PC-9 (cell line): Measurements from ENCODE around the gene HID1. TPM values are rescaled to one million over a fixed set of nuclear protein-coding genes. Genes with fewer than 3 reads are reported as not detected.

Experiments
- BruUV-seq: library from RNA; stranded (reverse); fragments of 400-500 nt; replicated peaks from 2 replicates; lab custom pipeline; 2021; lab: Mats Ljungman, UMichigan
- CTCF ChIA-PET: fragments of 300-600 bp; sonication (Branson Sonifier 250); formaldehyde crosslinking; loops from one replicate; lab custom pipeline; 2022; ENCODE audit warnings: antibody characterized with exemption; lab: Charles Lee
- POLR2A ChIA-PET: fragments of 300-600 bp; sonication (Branson Sonifier 250); formaldehyde crosslinking; loops from one replicate; lab custom pipeline; 2022; ENCODE audit warnings: antibody characterized with exemption; ENCODE audit not compliant: unreplicated experiment; lab: Charles Lee
- DNase-seq, 2 experiments: peaks; one replicate each; pipeline versions ENCODE4 v3.0.0 to v3.0.0-alpha.2; 2015 to 2022; ENCODE audit warnings: mixed read lengths in 1 of 2
- H2AFZ ChIP-seq: fragments of 200-600 bp; sonication (generic); 2 replicates; pipeline ENCODE4 v1.8.1; 2017; ENCODE audit warnings: antibody characterized with exemption
- H3F3A ChIP-seq: fragments of 200-600 bp; sonication (generic); 2 replicates; pipeline ENCODE4 v1.8.1; 2017; ENCODE audit warnings: antibody characterized with exemption, mild to moderate bottlenecking, low read depth; ENCODE audit not compliant: insufficient read depth
- H3K27ac ChIP-seq: fragments of 200-600 bp; sonication (generic); 2 replicates; pipeline ENCODE4 v1.6.1; 2016; ENCODE audit warnings: mixed run types
- H3K27me3 ChIP-seq: fragments of 200-600 bp; sonication (generic); 2 replicates; pipeline ENCODE4 v1.6.1; 2016; ENCODE audit warnings: low read depth, mixed run types; ENCODE audit not compliant: insufficient read depth
- H3K36me3 ChIP-seq: fragments of 200-600 bp; sonication (generic); 2 replicates; pipeline ENCODE4 v1.6.1; 2016; ENCODE audit warnings: low read depth, mixed run types
- H3K4me1 ChIP-seq: fragments of 200-600 bp; sonication (generic); replicated peaks from 2 replicates; pipeline ENCODE4 v1.6.1; 2016; ENCODE audit warnings: mixed run types; ENCODE audit not compliant: insufficient read depth
- H3K4me2 ChIP-seq: fragments of 200-600 bp; sonication (generic); 2 replicates; pipeline ENCODE4 v1.6.1; 2017; ENCODE audit warnings: mixed run types
- H3K4me3 ChIP-seq: fragments of 200-600 bp; sonication (generic); 2 replicates; pipeline ENCODE4 v1.6.1; 2016; ENCODE audit warnings: mixed run types
- H3K79me2 ChIP-seq: fragments of 200-600 bp; sonication (generic); 2 replicates; pipeline ENCODE4 v1.6.1; 2017; ENCODE audit warnings: low read depth, mixed run types
- H3K9me2 ChIP-seq: fragments of 200-600 bp; sonication (generic); 2 replicates; pipeline ENCODE4 v1.8.1; 2017; ENCODE audit warnings: mild to moderate bottlenecking; ENCODE audit not compliant: insufficient read depth
- H3K9me3 ChIP-seq: fragments of 200-600 bp; sonication (generic); 2 replicates; pipeline ENCODE4 v1.8.1; 2016; ENCODE audit warnings: low read depth; ENCODE audit not compliant: insufficient read depth
- H4K20me1 ChIP-seq: fragments of 200-600 bp; sonication (generic); 2 replicates; pipeline ENCODE4 v1.8.1; 2017; ENCODE audit not compliant: insufficient read depth
- EZH2 ChIP-seq: fragments of 200-600 bp; sonication (generic); IDR thresholded peaks from 2 replicates; pipeline ENCODE4 v1.8.0; 2017; ENCODE audit warnings: antibody characterized with exemption, low read depth
- intact Hi-C: fragments of 100-400 bp; cut with micrococcal nuclease; formaldehyde crosslinking; loops from one replicate; pipeline ENCODE4 v1.10.0; 2022; ENCODE audit not compliant: unreplicated experiment
- total RNA-seq: library from RNA; stranded (reverse); gene quantifications from 2 replicates; pipeline ENCODE4 v1.2.3, GENCODE V29; 2021
- TF ChIP-seq, protein P1 (sequence below): fragments of 200-600 bp; sonication (generic); conservative IDR thresholded peaks from 2 replicates; pipeline ENCODE4 v1.6.1; 2017; ENCODE audit warnings: mixed run types, antibody characterized with exemption, mild to moderate bottlenecking, moderate library complexity

Gene HID1
- total RNA-seq, 1 experiment from 2014 or later: 32.1 TPM

DNA sequence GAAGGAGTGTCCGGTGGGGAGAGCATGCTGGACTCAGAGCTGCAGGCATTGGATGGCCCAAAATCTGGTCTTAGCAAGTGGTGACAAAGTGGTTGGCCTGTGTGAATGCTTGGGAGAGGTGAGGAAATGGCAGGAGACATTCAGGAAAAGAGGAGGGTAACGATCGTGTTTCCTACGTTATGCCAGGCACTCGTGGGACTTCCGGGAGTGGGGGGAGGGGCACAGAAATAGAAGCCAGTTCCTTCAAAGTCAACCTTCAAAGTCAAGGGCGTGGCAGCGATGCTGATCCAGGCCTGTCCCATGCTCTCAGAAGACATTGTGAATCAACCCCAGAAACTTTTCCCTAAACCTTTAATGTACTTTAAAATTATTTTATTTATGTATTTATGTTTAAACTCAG, 33.0 kb downstream of the HID1 start:
- Histone ChIP-seq H3K9me2 (no peaks in the 10 kb centered on the region), H3K4me1 (peaks cover 14% of the 10 kb centered on the region), H3K27ac (no peak overlapping the region), H3K4me3 (no peak overlapping the region), H2AFZ (no peak overlapping the region), H3K79me2 (no peaks in the 10 kb centered on the region), H3K9me3 (no peaks in the 10 kb centered on the region), H3K27me3 (peaks cover 36% of the 10 kb centered on the region), H4K20me1 (no peaks in the 10 kb centered on the region), H3K36me3 (no peaks in the 10 kb centered on the region), H3K4me2 (no peak overlapping the region), H3F3A (peaks cover 13% of the 10 kb centered on the region; the same call in 1 of the 2 replicates)
- intact Hi-C loops: no loop called here
- TF ChIP-seq, protein P1, sequence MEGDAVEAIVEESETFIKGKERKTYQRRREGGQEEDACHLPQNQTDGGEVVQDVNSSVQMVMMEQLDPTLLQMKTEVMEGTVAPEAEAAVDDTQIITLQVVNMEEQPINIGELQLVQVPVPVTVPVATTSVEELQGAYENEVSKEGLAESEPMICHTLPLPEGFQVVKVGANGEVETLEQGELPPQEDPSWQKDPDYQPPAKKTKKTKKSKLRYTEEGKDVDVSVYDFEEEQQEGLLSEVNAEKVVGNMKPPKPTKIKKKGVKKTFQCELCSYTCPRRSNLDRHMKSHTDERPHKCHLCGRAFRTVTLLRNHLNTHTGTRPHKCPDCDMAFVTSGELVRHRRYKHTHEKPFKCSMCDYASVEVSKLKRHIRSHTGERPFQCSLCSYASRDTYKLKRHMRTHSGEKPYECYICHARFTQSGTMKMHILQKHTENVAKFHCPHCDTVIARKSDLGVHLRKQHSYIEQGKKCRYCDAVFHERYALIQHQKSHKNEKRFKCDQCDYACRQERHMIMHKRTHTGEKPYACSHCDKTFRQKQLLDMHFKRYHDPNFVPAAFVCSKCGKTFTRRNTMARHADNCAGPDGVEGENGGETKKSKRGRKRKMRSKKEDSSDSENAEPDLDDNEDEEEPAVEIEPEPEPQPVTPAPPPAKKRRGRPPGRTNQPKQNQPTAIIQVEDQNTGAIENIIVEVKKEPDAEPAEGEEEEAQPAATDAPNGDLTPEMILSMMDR: no peak
- POLR2A ChIA-PET: no interaction called here
- no TSS peak for BruUV-seq
- DNase-seq: no peak
- CTCF ChIA-PET: no interaction called here

DNA sequence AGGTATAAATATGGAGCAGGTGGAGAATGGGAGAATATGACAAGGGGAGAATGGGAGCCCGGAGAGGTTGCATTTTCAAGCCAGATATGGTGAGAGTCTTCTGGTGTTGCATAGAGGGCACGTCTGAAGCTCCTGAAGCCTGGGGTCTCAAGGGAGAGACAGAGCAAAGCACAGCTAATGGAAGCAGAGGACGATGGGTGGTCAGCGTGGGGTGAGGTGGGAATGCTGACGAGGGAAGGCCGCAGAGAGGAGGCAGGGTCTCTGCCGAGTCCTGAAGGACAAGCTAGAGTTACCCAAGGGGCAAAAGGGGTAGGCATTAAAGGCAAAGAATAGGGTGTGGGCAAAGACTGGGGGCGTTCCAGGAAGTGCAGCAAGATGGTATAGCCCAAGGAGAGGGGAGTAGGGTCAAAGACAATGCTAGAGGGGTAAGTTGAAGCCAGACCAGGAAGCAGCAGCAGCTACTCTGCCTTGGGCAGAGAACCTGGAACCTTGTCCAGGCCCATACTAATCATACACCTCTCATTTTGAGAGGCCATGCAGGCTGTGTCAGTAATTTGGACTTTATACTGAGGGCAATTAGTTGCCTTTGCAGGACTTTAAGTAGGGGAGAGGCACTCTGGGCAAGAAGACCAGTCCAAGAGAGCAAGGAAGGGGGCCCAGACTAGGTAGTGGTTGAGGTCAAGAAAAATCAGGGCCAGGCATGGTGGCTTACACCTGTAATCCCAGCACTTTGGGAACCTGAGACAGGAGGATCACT, 34.2 kb downstream of the HID1 start:
- Histone ChIP-seq H2AFZ (no peak overlapping the region), H3K4me1 (peaks cover 4% of the 10 kb centered on the region; the same call in 1 of the 2 replicates), H3K4me3 (no peak overlapping the region), H3K9me2 (no peaks in the 10 kb centered on the region), H4K20me1 (no peaks in the 10 kb centered on the region), H3K27me3 (peaks cover 41% of the 10 kb centered on the region), H3F3A (peaks cover 6% of the 10 kb centered on the region; the same call in 1 of the 2 replicates), H3K27ac (no peak overlapping the region), H3K79me2 (no peaks in the 10 kb centered on the region), H3K4me2 (no peak overlapping the region), H3K9me3 (no peaks in the 10 kb centered on the region), H3K36me3 (no peaks in the 10 kb centered on the region)
- intact Hi-C loops: no loop called here
- TF ChIP-seq, protein P1: no peak
- no peak for TF ChIP-seq EZH2
- POLR2A ChIA-PET: interaction anchor here (0.6 kb wide), 1 partner anchor 25 kb away, joined by 4 read pairs; no protein-coding TSS in a partner anchor
- DNase-seq: no peak
- BruUV-seq: no TSS peak
- CTCF ChIA-PET: no interaction called here

DNA sequence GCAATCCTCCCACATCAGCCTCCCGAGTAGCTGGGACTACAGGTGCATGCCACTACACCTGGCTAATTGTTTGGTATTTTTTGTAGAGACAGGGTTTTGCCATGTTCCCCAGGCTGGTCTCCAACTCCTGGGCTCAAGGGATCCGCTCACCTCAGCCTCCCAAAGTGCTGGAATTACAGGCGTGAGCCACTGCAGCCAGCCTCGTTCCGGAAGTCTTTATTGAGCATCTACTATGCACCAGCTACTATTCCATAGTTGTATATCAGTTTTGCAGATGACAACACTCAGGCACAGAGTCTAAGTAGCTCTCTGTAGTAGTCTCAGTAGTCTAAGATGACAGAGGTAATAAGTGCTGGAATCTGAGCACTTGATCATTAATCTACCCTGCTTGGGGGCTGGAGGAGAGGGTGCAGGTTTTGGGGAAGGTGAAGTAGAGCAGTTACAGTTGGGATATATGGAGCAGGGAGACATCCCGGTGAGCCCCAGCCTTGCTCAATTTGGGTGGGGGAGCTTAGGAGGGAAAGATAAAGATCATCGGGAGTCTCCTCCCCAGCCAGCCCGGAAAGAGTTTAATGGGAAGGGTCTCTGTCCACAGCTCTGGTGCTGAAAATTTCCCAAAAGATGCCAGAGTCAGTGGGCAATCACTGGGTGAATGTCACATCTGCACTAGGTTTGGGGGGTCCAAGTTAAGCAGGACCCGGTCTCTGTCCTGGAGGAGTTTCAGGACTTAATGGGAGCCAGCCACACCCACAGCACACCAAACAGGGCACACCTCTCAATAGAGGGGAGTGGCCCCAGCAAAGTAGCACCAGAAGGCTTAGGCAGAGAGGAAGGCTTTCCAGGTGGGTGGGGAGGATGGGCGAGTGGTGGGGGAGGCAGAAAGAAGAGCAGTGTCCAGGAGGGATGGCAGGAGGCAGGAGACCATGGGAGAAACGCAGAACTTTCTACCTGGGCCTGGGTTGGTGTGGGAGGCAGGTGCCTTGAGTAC, 35.2 kb downstream of the HID1 start:
- Histone ChIP-seq H3K9me3 (no peaks in the 10 kb centered on the region), H2AFZ (no peak overlapping the region), H3K4me3 (no peak overlapping the region), H3F3A (no peaks in the 10 kb centered on the region), H4K20me1 (no peaks in the 10 kb centered on the region), H3K4me1 (no peaks in the 10 kb centered on the region), H3K4me2 (no peak overlapping the region), H3K27ac (no peak overlapping the region), H3K79me2 (no peaks in the 10 kb centered on the region), H3K27me3 (peaks cover 46% of the 10 kb centered on the region), H3K36me3 (no peaks in the 10 kb centered on the region), H3K9me2 (no peaks in the 10 kb centered on the region)
- CTCF ChIA-PET: no interaction called here
- TF ChIP-seq EZH2: no peak
- TF ChIP-seq, protein P1: no peak
- no peak for DNase-seq
- POLR2A ChIA-PET: no interaction called here
- intact Hi-C loops: no loop called here
- no TSS peak for BruUV-seq
